Stimulated activated naive CD4-positive, alpha-beta T cell treated with Interleukin-2 at 50 U/mL for 16 hours (primary cell): Measurements from ENCODE around the gene CYP4F3.
"Not testable (repeated sequence)": the region's sequence is repeated elsewhere in the genome, so short reads cannot be mapped to it uniquely, and the experiment has no call there.

Source experiments
- DNase-seq: peaks from one replicate; lab custom pipeline; 2025; lab: John Stamatoyannopoulos, UW

The CYP4F3 gene

DNA sequence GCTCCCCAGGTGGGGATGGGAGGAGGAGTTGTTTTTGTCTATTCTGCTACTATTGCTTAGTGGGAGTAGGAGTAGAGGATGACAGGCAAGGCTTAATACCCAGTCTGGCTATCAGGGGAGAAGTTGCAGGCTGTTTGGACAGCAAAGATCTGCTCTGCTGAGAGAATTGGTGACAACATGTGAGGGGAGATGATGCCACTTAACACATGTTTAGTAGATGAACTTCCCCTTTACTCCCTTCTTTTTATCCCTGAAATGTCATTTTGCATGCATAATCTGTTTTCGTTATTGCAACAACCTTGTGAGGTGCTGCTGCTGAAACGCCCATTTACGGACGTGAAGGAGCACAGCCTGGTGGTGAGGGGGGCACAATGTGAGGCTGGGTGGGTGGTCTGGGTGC is 29.2 kb downstream of the CYP4F3 start:
- no peak for DNase-seq

DNA sequence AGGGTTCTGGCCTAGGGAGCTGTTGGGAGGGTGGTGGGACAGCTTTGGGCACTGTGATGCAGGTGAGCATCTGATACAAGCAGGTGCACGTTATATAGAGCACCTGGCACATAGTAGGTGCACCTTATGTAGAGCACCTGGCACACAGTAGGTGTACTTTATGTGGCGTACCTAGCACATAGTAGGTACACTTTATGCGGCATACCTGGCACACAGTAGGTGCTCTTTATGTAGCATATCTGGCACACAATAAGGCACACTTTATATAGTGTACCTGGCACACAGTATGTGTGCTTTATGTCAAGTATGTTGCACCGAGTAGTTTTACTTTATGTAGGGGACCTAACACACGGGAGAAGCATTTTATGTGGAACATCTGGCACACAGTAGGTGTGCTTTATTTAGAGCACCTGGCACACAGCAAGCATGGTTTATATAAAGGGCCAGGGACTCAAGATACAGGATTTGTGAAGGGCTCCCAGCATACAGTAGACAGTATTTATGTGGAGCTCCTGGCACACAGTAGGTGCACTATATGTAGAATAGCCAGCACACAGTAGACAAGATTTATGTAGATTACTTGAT is 30.6 kb downstream of the CYP4F3 start:
- no peak for DNase-seq

- DNase-seq: no peak
Observed at GRCh38 chr19:15671891-15672579, 31.3 kb downstream of the CYP4F3 start.

DNA sequence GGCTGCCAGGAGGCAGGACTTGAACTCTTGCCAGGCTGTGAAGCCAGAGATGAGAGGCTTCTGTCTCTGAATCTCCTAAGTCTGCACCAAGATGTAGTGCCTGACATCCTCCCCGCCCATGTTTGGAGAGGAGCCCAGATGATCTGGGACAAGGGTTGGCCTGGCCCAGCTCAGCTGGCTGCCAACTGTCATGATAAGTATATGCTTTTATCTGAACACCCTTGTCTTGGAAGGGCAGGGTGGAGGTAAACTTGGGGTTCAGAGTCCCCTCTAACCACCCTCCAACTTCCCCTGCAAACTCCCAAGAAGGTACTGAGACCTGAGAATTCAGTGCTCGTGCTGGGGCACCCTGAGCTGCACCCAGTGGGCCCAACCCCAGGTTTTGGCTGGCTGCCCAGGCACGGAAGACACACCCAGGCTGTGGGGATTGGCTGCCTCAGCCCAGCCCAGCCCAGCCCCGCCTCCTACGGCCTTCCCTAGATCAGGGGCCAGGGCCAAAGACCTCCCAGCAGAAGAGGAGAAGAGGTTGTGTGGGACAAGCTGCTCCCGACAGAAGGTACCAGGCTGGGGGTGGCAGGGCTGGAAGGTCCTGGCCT is 32.0 kb downstream of the CYP4F3 start, which contains the start of gene CYP4F12:
CYP4F12 (plus strand) TSS at position 508 of the 596 bp plus-strand sequence. CDS start 443 bp downstream, outside the sequence.
- DNase-seq: peak; percentile 6

GRCh38 chr19:15673176-15673654 is 32.5 kb downstream of the CYP4F3 start:
- no peak for DNase-seq

DNA sequence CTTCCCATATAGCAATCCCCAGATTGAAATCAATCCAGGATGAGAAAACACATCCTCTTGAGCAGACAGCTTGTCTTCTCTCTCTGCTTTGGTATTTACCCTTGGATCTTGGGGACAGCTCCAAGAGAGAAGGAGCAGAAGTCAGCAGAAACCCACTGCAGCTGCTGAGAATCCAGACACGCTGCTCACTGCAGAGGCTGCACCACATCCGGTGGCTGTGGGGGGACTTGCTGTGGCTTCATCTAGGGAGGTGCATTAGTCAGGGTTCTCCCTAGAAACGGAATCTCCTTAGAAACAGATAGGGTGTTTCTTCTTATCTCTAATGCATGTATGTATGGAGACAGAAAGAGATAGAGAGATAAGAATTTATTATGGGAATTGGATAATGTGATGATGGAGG is 34.9 kb downstream of the CYP4F3 start:
- no peak for DNase-seq

GRCh38 chr19:15679089-15679488 is 38.4 kb downstream of the CYP4F3 start:
- DNase-seq: no peak

GRCh38 chr19:15679865-15680264 is 39.2 kb downstream of the CYP4F3 start:
- not testable (repeated sequence) for DNase-seq

GRCh38 chr19:15680478-15681322 is 40.0 kb downstream of the CYP4F3 start:
- no peak for DNase-seq

GRCh38 chr19:15683411-15683810 is 42.7 kb downstream of the CYP4F3 start:
- no peak for DNase-seq

DNA sequence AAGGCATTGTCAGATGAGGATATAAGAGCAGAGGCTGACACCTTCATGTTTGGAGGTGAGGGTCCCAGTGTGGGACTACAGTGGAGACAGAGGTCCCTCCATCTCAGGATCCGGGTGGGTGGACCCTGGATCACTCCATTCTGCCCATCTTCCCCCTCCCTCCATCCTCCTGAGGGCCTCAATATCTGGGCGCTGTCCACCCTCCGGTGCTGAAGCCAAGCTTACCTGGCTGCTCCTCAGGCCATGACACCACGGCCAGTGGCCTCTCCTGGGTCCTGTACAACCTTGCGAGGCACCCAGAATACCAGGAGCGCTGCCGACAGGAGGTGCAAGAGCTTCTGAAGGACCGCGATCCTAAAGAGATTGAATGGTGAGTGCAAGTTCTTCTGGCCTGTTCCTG is 44.1 kb downstream of the CYP4F3 start:
- no peak for DNase-seq

DNA sequence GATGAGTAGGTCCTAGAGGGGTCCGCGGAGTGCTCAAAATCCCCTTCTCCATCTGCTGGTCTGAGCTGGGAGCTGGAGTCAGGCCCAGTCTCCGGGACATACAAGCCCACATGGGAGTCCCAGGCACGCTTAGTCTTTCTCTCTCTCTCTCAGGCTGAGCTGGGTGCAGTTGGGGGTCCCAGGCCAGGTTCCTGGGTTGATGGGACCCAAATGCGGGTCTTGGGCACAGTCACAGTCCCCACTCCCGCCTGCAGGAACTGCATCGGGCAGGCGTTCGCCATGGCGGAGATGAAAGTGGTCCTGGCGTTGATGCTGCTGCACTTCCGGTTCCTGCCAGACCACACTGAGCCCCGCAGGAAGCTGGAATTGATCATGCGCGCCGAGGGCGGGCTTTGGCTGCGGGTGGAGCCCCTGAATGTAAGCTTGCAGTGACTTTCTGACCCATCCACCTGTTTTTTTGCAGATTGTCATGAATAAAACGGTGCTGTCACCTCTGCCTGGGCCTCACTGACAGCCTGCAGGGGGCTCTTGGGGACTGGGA is 56.0 kb downstream of the CYP4F3 start:
- no peak for DNase-seq

- DNase-seq: no peak
Observed at GRCh38 chr19:15701757-15702533, 61.2 kb downstream of the CYP4F3 start.

GRCh38 chr19:15702534-15702930 is 61.8 kb downstream of the CYP4F3 start:
- no peak for DNase-seq
